Renal pelvis (tissue), 12 donors: Measurements from ENCODE around the gene PCDH11X. TPM values are rescaled to one million over a fixed set of nuclear protein-coding genes. Genes with fewer than 3 reads are reported as not detected.
"Not testable (repeated sequence)": the region's sequence is repeated elsewhere in the genome, so short reads cannot be mapped to it uniquely, and the experiment has no call there.

Experiments
- DNase-seq: peaks from one replicate; pipeline ENCODE4 v3.0.0-alpha.2; 2013
- long read RNA-seq, 16 experiments: transcript quantifications; one replicate each; lab custom pipeline, GENCODE V29; 2026
- polyA plus RNA-seq, 3 donors: library from polyadenylated mRNA; unstranded; fragments of 120-200 nt; gene quantifications; one replicate each; pipeline ENCODE4 v1.2.1, GENCODE V29; 2013; ENCODE audit not compliant: insufficient read length in 3 of 3

Gene PCDH11X
- under 1 TPM; 0.10 to 0.28 (median 0.13) TPM for polyA plus RNA-seq
- long read RNA-seq, donor 1 = 0 reads
- long read RNA-seq, donor 2 = 0 reads
- long read RNA-seq, donor 3 = 0 reads
- long read RNA-seq, donor 4 = 0 reads
- long read RNA-seq, donor 5 = 0 reads
- long read RNA-seq, donor 6 = 0 reads
- long read RNA-seq, donor 7 = 0 reads
- long read RNA-seq, donor 8 = 0 reads
- long read RNA-seq, donor 9 = 0 reads
- long read RNA-seq, donor 10 = 0 reads
- long read RNA-seq, donor 11 = 0 reads
- long read RNA-seq, donor 12 = 0 reads
- long read RNA-seq, donor 13 = 0 reads
- long read RNA-seq, donor 14 = 0 reads
- long read RNA-seq, donor 15 = 0 reads
- long read RNA-seq, donor 16 = 0 reads

DNA sequence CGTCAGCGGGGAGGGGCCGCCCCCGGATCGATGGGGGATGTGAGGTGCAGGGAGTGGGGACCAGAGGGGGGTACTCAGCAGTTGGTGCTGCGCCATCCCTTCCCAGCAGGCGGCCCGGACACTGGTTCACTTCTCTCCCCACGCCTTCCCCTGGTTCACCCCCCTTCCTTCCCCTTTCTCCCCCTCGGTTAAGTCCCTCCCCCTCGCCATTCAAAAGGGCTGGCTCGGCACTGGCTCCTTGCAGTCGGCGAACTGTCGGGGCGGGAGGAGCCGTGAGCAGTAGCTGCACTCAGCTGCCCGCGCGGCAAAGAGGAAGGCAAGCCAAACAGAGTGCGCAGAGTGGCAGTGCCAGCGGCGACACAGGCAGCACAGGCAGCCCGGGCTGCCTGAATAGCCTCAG, at the start of gene PCDH11X:
Gene PCDH11X, plus strand, starts transcription at position 241 of the 400 bp plus-strand sequence. CDS start 56,130 bp downstream, outside the sequence.
- DNase-seq = not testable (repeated sequence)

DNA sequence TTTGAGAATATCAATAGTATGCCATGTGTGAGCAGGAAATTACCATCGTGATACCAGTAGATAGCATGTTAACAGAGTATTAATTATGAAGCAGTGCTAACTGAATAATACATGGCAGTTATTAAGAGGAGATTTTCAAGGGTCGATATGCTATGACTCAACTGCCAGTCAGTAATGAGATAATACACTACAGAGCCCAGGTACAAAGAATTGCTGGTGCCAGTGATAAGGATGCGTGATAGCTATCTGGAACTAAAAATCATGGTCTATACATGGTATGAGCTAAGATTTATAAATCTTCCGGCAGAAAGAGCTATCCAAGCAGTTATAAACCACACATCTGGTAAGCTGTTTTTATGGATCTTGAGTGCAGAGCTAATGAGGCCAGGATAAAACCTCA, 31.7 kb upstream of the PCDH11X start:
- not testable (repeated sequence) for DNase-seq

DNA sequence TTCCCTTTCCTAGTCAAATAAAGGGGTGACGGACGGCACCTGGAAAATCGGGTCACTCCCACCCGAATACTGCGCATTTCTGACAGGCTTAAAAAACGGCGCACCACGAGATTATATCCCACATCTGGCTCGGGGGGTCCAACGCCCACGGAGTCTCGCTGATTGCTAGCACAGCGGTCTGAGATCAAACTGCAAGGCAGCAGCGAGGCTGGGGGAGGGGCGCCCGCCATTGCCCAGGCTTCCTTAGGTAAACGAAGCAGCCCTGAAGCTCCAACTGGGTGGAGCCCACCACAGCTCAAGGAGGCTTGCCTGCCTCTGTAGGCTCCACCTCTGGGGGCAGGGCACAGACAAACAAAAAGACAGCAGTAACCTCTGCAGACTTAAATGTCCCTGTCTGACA, 26.2 kb upstream of the PCDH11X start:
- DNase-seq = not testable (repeated sequence)

GRCh38 chrX:91770619-91771488, 8.3 kb upstream of the PCDH11X start:
- DNase-seq = not testable (repeated sequence)

- DNase-seq = not testable (repeated sequence)
Measured at GRCh38 chrX:91773943-91774342, 5.2 kb upstream of the PCDH11X start.

DNA sequence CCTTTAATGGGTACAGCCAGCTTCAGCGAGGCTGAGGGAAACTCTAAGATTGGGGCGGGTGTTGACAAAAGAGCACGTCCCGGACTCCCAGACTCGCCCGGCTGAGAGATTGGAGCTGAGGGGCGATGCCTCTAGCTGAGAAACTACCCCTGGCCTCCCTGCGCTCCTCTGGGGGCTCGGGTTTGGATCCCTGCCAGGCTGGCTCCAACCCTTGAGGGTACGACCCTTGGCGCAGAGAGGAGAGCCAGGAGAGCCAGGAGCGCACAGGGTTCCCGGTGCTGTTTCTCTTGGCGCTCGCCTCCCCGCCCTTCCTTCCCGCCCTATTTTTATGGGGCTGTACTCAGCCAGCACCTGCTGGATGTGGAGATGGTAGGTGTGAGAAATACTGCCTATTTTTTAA, 833 bp downstream of the PCDH11X start:
- DNase-seq = not testable (repeated sequence)

GRCh38 chrX:91780698-91781097, 1.5 kb downstream of the PCDH11X start:
- DNase-seq = not testable (repeated sequence)

DNA sequence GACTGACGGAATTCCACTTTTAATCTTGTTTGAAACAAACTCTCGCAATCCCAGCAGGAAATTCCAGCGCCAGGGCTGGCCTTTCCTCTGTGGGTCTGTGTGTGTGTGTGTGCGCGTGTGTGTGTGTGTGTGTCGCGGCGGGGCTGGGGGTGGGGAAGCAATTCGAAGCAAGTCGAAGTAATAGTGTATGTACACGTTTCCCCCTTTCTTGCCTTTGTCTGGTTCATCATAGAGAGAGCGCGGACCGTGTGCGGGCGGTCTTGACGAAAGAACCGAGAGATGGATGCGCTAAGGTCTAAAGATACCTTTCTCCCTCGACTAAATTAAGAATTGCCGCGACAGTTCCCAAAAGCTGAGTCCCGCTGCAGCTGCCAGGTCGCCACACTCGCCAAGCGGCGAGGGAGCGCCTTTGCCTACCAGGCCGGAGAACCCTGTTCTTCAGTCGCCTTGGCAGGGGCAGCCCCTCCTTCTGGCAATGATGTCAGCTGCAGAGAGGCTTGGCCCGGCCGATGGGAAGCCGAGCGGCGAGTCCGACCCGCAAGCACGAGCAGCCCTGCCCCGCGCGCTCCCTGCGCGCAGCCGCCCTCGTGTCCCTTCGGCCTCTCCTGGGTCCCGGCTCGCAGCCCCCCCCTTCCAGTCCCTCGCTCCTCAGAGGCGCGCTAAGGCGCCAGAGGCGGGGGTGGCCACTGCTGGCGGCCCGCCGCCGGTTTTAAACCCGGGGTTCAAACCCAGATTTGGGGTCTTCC, 2.6 kb downstream of the PCDH11X start:
- DNase-seq = not testable (repeated sequence)

DNA sequence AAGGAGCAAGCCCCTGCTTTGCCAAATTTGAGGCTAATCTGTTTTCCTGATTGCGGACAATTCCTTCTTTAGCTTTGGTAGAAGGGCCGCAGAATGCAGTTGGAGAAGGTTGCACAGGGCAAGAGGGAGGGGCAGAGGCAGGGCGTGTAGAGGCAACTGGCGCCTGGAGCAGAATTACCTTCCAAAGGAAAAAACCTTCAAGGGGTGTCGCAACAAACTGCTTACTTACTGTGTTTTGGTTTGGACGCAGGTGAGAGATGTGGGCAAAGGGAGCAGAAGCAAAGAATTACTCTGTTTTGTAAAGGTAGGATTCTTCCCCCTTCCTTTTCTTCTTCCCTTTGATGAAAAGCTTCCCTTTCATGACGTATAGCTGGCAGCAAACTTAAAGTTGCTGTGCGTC, 3.6 kb downstream of the PCDH11X start:
- not testable (repeated sequence) for DNase-seq

GRCh38 chrX:91817537-91817936, 38.4 kb downstream of the PCDH11X start:
- not testable (repeated sequence) for DNase-seq

DNA sequence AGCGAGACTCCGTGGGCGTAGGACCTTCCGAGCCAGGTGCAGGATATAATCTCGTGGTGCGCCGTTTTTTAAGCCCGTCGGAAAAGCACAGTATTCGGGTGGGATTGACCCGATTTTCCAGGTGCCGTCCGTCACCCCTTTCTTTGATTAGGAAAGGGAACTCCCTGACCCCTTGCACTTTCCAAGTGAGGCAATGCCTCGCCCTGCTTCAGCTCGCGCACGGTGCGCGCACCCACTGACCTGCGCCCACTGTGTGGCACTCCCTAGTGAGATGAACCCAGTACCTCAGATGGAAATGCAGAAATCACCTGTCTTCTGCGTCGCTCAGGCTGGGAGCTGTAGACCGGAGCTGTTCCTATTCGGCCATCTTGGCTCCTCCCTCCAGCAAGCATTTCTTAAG, 46.1 kb downstream of the PCDH11X start:
- DNase-seq = not testable (repeated sequence)
